ENCODE data around the gene FTH1.

The FTH1 gene

DNA sequence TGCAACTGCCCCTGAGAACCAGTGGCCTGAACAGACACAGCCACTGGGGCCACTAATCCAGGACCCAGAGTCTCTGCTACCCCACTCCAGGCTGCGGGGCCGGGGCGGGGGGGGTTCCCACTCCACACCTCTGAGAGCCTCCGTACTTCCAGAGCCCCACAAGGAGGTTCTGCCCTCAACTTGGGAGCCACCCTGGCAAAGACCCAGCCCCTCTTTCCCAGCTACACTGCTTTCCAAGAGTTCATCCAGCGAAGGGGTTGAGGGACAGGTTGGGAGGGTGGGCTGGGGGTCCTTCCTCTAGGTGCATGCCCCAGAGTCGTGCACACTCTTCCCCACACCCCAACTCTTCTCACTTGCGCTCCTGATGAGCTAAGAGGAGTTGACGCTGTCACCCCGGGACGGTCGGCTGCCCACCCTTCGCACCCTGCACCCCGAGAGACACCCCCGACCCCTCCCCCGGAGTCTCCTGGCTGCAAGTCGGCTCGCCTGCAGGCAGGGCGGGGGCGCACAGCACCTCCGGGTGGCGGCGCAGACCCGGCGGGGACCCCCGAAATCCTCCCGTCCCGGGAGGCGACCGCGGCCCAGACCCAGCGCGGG, 50.6 kb downstream of the FTH1 start:
- H3K27me3 ChIP-seq (ENCODE audit: low read length) = no peaks in the 10 kb centered on the region
- H2AFZ ChIP-seq (ENCODE audit: low read depth, low read length, severe bottlenecking) = no peak overlapping the region
- no peak overlapping the region for H3K4me2 ChIP-seq (ENCODE audit: low read depth, low read length, poor library complexity, severe bottlenecking)
- H3K9me3 ChIP-seq (ENCODE audit: insufficient read depth, low read length) = no peaks in the 10 kb centered on the region
- H3K9me2 ChIP-seq (replicated peaks; ENCODE audit: insufficient read depth, low read length) = no peaks in the 10 kb centered on the region
- no peaks in the 10 kb centered on the region for H3K36me3 ChIP-seq (ENCODE audit: low read length)
- no peak overlapping the region for H3K4me3 ChIP-seq (ENCODE audit: insufficient read depth, low read length, poor library complexity, severe bottlenecking)
- no peak overlapping the region for H3K27ac ChIP-seq (ENCODE audit: low read depth, low read length)
- no peaks in the 10 kb centered on the region for H4K20me1 ChIP-seq (ENCODE audit: low read depth, low read length)
- no peaks in the 10 kb centered on the region for H3F3A ChIP-seq (ENCODE audit: insufficient read depth)
- no peak overlapping the region for H3K9ac ChIP-seq (ENCODE audit: low read length)
- TF ChIP-seq, protein P1, sequence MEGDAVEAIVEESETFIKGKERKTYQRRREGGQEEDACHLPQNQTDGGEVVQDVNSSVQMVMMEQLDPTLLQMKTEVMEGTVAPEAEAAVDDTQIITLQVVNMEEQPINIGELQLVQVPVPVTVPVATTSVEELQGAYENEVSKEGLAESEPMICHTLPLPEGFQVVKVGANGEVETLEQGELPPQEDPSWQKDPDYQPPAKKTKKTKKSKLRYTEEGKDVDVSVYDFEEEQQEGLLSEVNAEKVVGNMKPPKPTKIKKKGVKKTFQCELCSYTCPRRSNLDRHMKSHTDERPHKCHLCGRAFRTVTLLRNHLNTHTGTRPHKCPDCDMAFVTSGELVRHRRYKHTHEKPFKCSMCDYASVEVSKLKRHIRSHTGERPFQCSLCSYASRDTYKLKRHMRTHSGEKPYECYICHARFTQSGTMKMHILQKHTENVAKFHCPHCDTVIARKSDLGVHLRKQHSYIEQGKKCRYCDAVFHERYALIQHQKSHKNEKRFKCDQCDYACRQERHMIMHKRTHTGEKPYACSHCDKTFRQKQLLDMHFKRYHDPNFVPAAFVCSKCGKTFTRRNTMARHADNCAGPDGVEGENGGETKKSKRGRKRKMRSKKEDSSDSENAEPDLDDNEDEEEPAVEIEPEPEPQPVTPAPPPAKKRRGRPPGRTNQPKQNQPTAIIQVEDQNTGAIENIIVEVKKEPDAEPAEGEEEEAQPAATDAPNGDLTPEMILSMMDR (IDR thresholded peaks at IDR 0.05; ENCODE audit: insufficient read depth, low read length, poor library complexity, severe bottlenecking) = no peak
- TF ChIP-seq EZH2phosphoT487 (conservative IDR thresholded peaks at IDR 0.05; ENCODE audit: low read length) = no peak
- no peaks in the 10 kb centered on the region for H3K79me2 ChIP-seq (ENCODE audit: insufficient read depth, low read length)

DNA sequence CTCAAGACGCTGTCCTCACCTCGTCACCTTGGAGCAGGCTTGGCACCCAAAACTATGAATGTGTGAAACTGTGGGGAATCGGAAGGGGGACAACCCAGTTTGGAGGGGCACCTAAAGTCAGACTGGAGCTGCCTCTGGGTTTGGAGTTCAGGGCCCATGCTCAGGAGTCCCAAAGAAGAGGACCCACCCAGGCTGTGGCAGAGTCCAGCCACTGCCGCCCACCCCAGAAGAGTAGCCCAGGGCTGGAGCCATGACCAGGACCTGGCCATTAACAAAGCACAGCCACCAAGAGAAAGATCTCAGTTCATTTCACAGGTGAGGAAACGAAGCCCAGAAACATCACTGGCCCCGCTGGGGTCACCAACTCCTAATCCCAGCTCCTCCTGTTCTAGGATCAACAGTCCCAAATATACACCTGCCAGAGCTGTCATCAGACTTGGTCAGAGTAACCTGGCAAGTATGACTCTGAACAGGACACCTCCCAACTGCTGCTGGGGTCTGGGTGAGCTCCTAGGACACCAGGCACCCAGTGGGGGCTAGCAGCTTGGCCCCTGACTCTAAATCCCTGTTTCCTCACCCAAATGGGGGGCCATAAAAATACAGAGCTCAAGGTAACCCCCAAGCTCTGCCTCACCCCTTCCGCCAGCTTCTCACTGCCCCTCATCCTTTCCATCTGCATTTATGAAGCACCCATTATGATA, 52.8 kb downstream of the FTH1 start:
- H3K4me2 ChIP-seq (ENCODE audit: low read depth, low read length, poor library complexity, severe bottlenecking) = no peak overlapping the region
- H3K9ac ChIP-seq (ENCODE audit: low read length) = no peak overlapping the region
- no peaks in the 10 kb centered on the region for H3K9me3 ChIP-seq (ENCODE audit: insufficient read depth, low read length)
- H3K36me3 ChIP-seq (ENCODE audit: low read length) = no peaks in the 10 kb centered on the region
- no peaks in the 10 kb centered on the region for H3K27me3 ChIP-seq (ENCODE audit: low read length)
- TF ChIP-seq, protein P1 (IDR thresholded peaks at IDR 0.05; ENCODE audit: insufficient read depth, low read length, poor library complexity, severe bottlenecking) = no peak
- TF ChIP-seq EZH2phosphoT487 (conservative IDR thresholded peaks at IDR 0.05; ENCODE audit: low read length) = no peak
- no peak overlapping the region for H3K27ac ChIP-seq (ENCODE audit: low read depth, low read length)
- no peak overlapping the region for H2AFZ ChIP-seq (ENCODE audit: low read depth, low read length, severe bottlenecking)
- no peak overlapping the region for H3K4me3 ChIP-seq (ENCODE audit: insufficient read depth, low read length, poor library complexity, severe bottlenecking)
- H4K20me1 ChIP-seq (ENCODE audit: low read depth, low read length) = no peaks in the 10 kb centered on the region
- H3K79me2 ChIP-seq (ENCODE audit: insufficient read depth, low read length) = no peaks in the 10 kb centered on the region
- H3F3A ChIP-seq (ENCODE audit: insufficient read depth) = no peaks in the 10 kb centered on the region
- H3K9me2 ChIP-seq (replicated peaks; ENCODE audit: insufficient read depth, low read length) = no peaks in the 10 kb centered on the region
